Adrenal gland (tissue), 5 donors: ENCODE results near the gene OR6C4.
"Not testable (repeated sequence)": the region's sequence is repeated elsewhere in the genome, so short reads cannot be mapped to it uniquely, and the experiment has no call there.

Experiments used
- POLR2A ChIP-seq, 2 donors: fragments of 450-650 bp; IDR thresholded peaks; one replicate each; pipeline ENCODE4 v1.6.1; 2017; ENCODE audit warnings: antibody characterized with exemption in 2 of 2, mild to moderate bottlenecking in 2 of 2, moderate library complexity in 1 of 2
- TF ChIP-seq, protein P1 (sequence below), 6 experiments: fragments of 450-650 bp in 4 of 6; fragments of 200-600 bp in 2 of 6; sonication (generic) in 1 of 6; IDR thresholded peaks; 1 replicate in 5 of 6; 2 replicates in 1 of 6; pipeline versions ENCODE4 v1.5.1 to v1.8.0; 2016 to 2021; ENCODE audit warnings: antibody characterized with exemption in 6 of 6, mild to moderate bottlenecking in 2 of 6, moderate library complexity in 1 of 6
- donor health status: DM: no; HTN: no; CAD: no.

DNA sequence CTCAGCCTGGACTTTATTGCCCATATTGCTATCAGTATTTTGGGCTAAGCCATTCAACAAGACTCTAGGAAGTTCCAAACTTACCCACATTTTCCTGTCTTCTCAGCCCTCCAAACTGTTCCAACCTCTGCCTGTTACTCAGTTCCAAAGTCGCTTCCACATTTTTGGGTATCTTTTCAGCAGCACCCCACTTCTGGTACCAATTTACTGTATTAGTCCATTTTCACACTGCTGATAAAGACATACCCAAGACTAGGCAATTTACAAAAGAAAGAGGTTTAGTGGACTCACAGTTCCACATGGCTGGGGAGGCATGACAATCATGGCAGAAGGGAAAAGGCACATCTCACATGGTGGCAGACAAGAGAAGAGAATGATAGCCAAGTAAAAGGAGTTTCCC is 21.3 kb downstream of the OR6C4 start:
- TF ChIP-seq, protein P1, sequence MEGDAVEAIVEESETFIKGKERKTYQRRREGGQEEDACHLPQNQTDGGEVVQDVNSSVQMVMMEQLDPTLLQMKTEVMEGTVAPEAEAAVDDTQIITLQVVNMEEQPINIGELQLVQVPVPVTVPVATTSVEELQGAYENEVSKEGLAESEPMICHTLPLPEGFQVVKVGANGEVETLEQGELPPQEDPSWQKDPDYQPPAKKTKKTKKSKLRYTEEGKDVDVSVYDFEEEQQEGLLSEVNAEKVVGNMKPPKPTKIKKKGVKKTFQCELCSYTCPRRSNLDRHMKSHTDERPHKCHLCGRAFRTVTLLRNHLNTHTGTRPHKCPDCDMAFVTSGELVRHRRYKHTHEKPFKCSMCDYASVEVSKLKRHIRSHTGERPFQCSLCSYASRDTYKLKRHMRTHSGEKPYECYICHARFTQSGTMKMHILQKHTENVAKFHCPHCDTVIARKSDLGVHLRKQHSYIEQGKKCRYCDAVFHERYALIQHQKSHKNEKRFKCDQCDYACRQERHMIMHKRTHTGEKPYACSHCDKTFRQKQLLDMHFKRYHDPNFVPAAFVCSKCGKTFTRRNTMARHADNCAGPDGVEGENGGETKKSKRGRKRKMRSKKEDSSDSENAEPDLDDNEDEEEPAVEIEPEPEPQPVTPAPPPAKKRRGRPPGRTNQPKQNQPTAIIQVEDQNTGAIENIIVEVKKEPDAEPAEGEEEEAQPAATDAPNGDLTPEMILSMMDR (IDR thresholded peaks at IDR 0.05), result not testable (repeated sequence)
- TF ChIP-seq POLR2A (IDR thresholded peaks at IDR 0.05), result not testable (repeated sequence)
